ENCODE results near the gene CEACAM16.

The CEACAM16 gene

DNA sequence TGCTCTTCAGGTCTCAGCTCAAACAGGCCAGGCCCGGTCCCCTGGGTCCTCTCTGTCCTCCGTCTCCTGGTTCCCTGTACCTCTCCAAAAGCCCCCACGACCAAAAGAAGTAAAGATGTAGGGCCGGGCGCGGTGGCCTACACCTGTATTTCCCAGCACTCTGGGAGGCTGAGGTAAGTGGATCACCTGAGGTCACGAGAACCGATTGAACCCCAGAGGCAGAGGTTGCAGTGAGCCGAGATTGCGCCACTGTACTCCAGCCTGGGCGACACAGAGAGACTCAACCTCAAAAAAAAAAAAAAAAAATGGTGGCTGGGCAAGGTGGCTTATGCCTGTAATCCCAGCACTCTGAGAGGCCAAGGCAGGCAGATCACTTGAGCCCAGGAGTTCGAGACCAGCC is 27.5 kb downstream of the CEACAM16 start:
- DNase-seq = no peak

DNA sequence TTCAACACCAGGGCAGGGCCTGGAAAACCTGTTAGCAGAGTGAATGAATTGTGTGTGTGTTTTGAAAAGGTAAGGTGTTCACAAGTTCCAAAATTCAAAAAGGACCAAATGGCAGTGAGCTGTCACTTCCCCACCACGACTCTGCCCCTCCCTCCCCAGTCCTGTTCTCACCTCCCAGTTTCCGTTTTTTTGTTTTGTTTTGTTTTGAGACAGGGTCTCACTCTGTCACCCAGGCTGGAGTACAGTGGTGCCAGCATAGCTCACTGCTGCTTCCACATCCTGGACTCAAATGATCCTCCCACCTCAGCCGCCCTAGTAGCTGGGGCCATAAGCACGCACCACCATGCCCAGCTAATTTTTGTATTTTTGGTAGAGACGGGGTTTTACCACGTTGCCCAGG is 29.2 kb downstream of the CEACAM16 start:
- DNase-seq = no peak

DNA sequence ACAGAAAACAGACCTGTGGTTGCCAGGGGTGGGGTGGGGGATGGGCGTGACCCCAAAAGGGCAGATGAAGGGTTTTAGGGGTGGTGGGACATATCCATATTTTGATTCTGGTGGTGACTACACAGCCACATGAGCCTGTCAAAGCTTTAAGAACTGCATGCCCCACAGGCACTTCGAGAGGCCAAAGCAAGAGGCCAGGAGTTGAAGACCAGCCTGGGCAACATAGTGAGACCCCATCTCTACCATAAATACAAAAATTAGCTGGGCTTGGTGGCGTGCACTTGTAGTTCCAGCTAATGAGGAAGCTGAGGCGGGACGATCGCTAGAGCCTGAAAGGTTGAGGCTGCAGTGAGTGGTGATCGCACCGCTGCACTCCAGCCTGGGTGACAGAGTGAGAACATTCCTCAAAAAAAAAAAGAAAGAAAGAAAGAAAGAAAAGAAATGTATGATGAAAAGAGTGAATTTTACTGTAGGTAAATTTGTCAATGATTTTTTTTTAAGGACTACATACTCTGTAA is 30.6 kb downstream of the CEACAM16 start:
- DNase-seq = no peak

DNA sequence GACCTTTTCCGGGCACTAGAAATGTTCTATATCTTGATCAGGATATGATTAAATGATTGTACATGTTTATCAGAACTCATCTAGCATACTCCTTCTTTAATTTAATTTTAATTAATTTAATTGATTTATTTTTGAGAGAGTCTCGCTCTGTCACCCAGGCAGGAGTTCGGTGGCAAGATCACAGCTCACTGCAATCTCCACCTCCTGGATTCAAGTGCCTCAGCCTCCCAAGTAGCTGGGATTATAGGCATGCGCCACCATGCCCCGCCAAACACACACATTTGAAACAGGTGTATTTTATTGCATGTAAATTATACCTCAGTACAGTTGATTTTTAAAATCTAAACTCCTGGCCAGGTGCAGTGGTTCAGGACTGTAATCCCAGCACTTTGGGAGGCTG is 32.1 kb downstream of the CEACAM16 start:
- no peak for DNase-seq

DNA sequence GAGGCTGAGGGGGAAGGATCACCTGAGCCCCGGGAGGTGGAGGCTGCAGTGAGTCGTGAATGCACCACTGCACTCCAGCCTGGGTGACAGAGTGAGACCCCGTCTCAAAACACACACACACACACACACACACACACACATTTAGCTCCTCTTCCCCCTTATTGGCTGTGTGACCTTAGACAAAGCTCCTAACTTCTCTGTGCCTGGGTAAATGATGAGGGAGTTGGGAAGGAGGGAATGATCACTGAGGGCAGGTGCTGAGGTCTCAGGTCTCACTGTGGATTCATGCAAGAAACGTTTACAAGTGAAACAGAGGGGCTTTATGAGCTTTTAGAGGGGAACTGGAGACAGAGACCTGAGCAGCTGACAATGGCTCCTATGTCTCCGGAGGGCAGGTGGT is 32.7 kb downstream of the CEACAM16 start:
- no peak for DNase-seq

DNA sequence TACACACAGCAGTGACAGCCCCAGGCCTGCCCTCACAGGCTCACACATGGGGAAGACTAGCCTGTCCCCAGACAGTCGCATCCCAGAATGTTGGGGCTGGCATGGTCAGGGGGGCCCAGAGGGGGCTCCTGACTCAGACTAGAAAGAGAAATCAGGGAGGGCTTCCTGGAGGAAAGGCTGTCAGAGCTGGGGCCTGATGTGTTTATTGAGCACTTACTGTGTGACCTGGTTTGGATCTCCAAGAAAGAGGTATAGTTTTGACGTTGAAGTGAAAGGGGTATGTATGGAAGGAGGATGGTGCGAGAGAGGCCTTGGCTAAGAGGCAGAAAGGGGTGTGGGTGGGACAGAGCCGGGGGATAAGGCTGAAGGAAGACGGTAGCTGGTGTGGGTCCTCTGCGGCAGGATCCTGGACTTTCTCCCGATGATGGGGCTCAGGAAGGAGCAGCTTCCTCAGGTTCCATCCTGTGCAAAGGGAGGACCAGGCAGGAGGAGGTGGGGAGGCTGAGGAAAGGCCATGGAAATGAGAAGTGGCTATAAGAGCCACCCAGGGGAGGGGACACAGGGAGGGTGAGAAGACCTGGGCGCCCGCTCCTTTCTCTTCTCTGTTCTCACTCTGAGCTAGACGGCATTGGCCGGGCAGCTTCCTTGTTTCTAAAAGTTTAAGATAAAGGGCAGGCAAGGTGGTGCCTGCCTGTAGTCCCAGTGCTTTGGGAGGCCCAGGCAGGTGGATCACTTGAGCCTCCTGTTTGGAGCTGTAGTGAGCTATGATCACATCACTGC is 33.5 kb downstream of the CEACAM16 start:
- DNase-seq = no peak

DNA sequence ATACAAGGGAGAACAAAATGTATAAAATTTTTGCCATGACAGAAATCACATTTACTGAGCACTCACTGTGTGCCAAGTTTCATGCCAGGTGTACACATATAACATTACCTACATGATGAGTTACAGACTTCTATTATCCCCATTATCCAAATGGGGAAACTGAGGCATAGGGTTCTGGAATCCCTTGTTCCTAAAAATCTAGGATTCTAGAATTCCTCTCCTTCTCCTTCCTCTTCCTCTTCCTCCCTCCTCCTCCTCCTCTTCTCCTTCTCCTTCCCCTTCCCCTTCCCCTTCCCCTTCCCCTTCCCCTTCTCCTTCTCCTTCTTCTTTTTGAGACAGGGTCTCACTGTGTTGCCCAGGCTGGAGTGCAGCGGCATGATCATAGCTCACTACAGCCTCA is 35.4 kb downstream of the CEACAM16 start:
- DNase-seq = no peak

DNA sequence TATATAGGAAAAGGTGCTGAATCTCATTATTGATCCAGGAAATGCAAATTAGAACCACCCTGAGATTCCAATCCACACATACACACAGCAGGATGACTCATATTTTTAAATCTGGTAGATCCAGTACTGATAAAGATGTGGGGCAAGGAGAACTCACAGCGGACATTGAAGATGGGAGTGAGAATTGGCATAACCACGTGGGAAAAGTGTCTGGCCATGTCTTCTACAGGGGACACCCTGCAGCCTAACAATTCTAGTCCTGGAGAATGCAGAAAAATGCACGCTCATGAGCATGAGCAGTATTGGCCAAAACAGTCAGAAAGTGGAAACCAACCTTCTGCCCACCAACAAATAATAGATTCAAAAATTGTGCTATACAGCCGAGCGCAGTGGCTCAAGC is 36.1 kb downstream of the CEACAM16 start:
- DNase-seq = no peak

DNA sequence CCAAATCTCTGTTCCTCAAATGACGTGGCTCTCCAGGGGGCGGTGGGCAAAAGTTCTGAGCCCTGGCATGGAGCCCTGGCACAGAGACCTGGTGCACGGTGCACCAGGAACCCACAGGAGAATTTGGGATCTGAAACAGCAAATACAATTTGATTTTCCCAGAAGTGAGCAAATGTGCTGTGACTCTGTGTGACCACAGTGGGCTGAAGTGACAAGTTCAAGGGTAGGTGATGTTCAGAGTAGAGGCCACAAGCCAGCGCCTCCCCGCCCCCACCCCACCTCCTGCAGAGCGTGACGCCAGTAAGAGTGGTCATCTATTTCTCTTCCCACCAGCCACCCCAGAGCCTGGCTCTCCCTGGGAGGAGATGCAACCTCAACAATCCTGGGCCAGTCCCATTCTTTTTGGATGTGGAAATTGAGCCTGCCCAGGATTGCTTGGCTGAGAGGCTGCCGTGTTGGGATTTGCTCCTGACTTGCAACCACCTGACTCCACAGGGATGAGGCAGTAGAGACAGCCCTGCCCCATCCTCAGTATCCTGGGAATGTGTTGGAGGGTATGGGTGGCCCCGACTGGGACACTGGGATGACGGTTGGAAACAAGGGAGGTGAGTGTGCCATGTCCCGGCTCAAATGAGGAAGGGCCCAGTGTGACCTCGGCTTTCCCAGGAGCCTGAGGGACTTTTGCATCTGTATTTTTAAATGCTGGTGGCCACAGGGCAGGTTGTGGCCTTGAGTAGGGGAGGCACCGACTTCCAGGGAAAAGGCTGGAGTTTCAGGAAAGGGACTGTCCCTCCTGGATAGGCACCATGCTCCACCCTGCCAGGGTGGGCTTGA is 38.5 kb downstream of the CEACAM16 start:
- no peak for DNase-seq

DNA sequence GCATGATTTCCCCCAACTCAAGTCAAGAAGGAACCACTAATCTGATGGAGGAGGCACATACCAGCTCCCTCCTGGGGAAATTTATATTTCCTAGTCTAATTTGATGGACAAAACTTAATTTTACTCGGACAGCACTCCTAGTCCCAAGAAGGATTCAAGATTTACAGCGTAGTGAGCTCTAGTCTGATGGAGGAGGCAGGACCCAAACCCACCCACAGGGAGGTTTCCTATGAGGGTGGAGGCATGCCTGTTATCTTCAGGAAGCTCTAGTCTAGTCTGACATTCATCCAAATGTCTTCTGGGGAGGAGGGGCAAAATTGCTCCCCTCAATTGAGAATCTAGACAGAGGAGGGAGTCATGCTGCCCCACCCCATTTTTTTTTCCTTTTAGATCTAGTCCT is 39.2 kb downstream of the CEACAM16 start:
- no peak for DNase-seq

DNA sequence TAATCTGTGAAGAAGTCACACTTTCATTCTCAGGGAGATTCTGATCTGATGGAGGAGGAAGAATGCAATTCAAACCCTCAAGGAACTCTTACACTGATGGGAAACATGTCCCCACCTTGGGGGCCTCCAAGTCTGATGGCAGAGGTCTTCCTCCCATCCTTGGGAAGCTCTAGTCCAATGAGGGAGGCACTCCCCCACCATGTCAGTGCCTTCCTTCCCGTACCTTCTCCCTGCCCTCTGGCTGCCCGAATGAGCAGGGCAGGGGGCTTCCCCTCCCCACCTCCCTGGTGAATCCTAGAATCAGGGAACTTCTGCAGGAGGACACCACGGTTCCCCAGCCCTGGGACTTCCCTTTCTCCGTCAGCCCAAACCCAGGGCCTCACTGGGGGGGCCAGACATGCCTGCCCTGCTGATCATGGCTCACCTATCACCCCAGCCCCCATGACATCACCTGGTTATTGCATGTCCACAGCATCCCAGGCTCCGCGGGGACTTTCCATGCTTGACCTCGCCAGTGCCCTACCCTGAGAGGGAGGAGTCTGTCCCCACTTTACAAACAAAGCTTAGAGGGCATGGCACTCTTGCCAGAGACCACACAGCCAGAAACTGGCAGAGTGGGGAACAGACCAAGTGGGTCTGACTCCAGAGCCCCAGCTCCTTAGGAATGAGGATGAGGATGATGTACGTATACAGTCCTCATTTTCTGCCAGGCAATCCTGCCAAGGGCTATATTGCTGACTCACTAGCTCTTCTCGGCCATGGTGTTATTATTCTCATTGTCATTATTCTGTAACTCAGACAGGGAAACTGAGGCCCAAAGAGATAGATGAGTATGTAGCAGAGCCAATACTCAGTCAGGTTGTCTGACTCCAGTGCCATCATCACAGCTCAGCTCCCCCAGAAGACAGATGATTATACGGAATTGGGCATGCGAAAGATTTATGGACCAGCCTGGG is 39.9 kb downstream of the CEACAM16 start:
- DNase-seq = peak in 1 of 2 donors; percentile 65

DNA sequence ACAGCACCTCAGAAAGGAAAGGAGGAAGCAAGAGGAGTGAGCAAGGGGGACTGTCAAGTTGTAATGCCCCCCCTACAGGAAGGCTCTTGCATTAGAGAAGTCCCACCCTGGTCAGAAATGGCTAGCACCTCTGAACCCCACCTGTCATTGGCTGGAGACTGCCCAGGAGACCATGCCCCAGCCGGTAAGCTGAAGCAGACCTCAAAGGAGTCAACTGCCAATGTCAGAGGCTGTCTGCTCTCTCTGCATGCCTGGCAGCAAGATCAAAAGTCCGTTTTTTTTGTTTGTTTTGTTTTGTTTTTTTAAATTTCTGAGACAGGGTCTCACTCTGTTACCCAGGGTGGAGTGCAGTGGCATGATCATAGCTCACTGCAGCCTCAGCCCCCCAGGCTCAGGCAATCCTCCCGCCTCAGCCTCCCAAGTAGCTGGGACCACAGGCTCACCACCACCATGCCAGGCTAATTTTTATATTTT is 41.4 kb downstream of the CEACAM16 start:
- DNase-seq = no peak

DNA sequence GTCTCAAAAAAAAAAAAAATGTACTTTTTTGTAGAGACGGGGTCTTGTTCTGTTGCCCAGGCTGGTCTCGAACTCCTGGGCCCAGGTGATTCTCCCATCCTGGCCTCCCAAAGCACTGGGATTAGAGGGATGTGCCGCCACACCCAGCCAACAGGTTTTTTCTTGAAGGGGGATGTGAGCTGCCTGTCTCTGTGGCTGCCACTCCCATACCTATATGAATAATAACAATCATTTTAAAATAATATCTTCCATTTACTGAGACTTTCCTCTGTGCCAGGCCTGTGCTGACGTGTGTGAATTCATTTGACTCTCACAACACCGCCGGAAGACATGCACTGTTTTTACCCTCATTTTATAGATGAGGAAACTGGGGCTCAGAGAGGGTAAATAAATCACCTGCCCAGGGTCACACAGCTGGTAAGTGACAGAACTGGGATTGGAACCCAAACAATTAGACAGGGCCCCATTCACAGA is 42.3 kb downstream of the CEACAM16 start:
- no peak for DNase-seq

DNA sequence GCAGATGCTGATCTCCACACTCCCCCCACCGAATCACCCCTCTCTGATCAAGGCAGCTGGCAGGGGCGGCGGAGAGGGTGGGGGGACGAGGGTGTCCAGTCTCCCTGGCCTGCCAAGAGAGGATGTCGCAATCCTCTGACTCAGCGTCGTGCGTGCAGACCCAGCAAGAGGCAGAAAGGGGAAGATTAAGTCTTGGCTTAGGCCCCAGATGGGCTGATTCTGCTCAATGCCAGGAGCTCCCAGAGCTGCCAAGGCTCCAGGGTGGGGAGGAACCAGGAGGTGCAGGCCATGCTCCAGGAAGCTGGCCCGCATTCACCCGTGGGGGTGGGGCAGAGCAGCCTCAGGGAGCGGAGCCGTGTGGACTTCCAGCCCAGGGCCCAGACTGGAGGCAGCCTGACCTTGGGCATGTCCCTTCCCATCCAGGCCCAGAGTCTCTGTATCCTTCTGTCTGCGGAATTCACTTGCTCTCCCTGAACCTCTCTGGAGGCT is 42.9 kb downstream of the CEACAM16 start:
- DNase-seq = peak in 1 of 2 donors; percentile 84

DNA sequence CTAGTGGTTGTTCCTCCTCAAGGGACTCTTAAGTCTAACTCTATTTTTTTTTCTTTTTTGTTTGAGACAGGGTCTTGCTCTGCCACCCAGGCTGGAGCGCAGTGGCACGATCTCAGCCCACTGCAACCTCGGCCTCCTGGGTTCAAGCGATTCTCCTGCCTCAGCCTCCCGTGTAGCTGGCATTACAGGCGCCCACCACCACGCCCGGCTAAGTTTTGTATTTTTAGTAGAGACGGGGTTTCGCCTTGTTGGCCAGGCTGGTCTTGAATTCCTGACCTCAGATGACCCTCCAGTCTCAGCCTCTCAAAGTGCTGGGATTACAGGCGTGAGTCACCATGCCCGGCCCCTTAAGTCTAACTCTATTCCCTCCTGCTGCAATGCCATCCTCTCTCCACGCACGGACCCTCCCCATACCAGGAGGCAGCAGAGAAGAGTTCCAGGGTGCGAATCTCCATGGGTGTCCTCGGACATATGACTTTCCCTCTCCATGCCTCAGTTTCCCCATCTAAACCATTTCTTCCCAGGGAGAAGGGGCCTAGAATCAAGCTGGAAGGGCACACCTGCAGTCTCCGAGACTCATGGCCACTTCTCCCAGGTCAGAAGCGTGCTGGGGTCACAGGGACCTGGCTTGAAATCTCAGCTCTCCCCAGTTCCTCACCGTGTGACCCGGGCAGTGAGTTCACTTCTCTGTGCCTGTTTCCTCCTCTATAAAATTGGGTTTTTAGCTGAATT is 43.5 kb downstream of the CEACAM16 start:
- no peak for DNase-seq

DNA sequence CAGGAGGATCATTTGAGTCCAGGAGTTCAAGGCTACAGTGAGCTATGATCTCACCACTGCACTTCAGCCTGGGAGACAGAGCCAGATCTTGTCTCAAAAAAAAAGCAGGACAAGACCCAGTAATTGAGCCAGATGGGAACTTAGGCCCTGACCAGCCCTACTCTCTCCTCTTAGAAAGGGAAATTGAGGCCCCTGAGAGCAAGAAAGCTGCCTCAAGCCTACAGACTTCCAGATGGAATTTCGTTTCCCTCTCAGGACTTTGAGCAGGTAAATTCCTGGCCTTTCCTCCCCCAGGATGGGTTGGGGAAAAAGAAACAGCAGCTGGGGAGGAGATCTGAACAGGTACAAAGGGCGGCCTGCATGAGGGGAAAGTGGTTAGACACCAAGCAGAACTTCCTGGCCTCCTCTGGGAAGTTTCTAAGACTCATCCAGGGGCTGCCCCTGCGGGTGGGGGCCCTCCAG is 46.0 kb downstream of the CEACAM16 start:
- DNase-seq = no peak

DNA sequence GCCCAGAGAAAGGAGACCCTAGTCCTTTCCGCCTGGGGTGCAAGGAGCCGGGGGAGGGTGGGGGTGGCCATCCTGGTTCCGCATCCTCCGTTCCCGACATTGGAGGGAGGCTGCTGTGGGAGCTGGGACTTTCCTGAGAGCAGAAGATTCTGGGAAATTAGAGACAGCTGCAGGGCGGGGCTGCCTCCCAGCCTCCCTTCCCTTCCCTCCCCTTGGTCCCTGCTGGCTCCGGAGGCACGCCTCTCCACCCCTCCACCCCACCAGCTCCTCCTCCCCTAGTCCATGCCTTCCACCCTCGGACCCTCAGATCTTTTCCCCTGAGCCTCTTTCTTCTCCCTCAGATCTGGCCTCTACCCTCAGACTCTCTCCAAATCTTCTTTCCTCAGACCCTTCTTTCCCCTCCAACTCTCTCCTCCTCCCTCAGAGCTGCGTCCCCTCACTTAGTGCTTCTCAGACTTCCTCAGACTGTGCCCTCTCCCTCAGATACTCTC is 46.4 kb downstream of the CEACAM16 start:
- no peak for DNase-seq

DNA sequence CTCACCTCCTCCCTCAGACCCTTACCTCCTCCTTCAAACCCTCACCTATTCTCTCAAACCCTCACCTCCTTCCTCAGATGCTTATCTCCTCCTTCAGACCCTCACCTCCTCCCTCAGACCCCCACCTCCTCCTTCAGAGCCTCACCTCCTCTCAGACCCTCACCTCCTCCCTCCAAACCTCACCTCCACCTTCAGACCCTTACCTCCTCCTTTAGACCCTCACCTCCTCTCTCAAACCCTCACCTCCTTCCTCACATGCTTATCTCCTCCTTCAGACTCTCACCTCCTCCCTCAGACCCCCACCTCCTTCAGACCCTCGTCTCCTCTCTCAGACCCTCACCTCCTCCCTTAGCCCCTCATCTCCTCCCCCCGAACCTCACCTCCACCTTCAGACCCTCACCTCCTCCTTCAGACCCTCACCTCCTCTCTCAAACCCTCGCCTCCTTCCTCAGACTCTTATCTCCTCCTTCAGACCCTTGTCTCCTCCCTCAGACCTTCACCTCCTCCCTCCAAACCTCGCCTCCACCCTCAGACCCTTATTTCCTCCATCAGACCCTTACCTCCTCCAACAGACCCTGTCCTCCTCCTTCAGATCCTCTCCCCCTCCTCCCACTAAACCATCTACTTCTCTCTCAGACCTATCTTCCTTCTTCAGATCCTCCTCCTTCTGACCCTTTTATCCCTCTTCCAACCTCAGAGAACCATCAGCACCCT is 47.1 kb downstream of the CEACAM16 start:
- DNase-seq = no peak

DNA sequence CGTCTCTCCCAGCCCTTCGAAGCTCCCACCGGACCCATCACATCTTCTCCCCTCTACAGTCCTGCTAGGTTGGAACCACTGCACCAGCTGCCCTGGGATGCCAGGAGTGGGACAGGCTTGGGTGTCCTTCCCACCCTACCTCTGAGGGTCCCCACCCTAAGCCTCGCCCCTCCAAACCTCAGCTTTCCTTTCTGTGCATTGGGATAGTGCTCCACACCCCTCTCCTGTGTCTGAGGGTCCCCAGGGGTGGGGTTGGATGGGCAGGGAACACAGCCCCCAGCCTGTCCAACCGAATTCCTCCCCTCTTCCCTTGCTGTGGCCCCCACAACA is 47.6 kb downstream of the CEACAM16 start:
- DNase-seq = no peak

DNA sequence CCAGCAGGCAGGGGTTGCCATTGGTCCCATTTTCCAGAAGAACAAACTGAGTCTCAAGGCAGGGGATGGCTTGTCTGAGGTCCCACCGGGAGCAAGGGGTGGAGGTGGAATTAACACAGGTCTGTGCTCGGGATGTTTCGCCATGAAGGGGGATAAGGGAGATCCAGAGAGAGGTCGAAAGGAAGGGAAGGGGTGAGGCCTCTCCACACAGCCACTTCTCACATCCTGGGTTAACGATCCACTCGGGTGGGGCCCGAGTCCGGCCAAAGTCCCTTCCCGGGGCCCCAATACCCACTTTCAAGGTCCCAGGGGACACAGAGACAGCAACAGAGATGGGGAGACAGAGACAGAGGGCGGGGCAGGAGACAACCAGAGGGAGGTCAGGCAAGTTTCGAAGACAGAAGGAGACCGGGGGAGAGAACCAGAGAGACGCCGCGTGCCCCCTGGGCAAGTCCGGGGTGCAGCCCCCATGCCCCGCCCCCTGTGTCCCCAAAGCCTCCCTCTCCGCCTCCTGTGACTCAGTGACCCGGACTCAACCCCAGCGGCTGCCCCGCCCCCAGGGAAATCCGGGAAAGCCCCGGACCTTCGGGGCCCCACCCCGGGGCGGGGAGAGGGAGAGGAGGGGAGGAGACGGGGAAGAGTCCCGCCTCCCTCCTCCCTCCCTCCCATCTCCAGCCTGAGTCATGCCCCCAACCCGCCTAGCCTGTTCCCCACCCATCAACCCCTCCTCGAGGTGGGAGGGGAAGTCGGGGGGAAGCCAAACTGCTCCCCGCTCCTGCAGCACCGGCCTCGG is 48.2 kb downstream of the CEACAM16 start:
- peak; percentile 92 to 94 for DNase-seq

Measured in CD4-positive, alpha-beta T cell treated with Interleukin-4 for 1 hour (primary cell).